Trophoblast cell (in vitro differentiated cells and primary cell): ENCODE results near the gene ABCC6.
"Not testable (repeated sequence)": the region's sequence is repeated elsewhere in the genome, so short reads cannot be mapped to it uniquely, and the experiment has no call there.

ENCODE experiments used
- DNase-seq, 2 donors: peaks; one replicate each; pipeline ENCODE4 v3.0.0-alpha.2; 2016
- H2AFZ ChIP-seq: 2 replicates; pipeline ENCODE4 v1.6.1; 2013; ENCODE audit warnings: low read length, moderate library complexity, mild to moderate bottlenecking; ENCODE audit not compliant: insufficient read depth, poor library complexity
- H2AK5ac ChIP-seq: 2 replicates; pipeline ENCODE4 v1.6.1; 2013; ENCODE audit warnings: mild to moderate bottlenecking, low read length
- H2BK120ac ChIP-seq: 2 replicates; pipeline ENCODE4 v1.6.1; 2013; ENCODE audit warnings: low read length, mild to moderate bottlenecking, moderate library complexity; ENCODE audit not compliant: insufficient read depth, poor library complexity
- H2BK12ac ChIP-seq: 2 replicates; pipeline ENCODE4 v1.6.1; 2013; ENCODE audit warnings: mild to moderate bottlenecking, low read length, moderate library complexity
- H2BK5ac ChIP-seq: 2 replicates; pipeline ENCODE4 v1.6.1; 2013; ENCODE audit warnings: low read length, low read depth, moderate library complexity, mild to moderate bottlenecking; ENCODE audit not compliant: poor library complexity
- H3K14ac ChIP-seq: 2 replicates; pipeline ENCODE4 v1.6.1; 2013; ENCODE audit warnings: mild to moderate bottlenecking, low read length
- H3K18ac ChIP-seq: 2 replicates; pipeline ENCODE4 v1.6.1; 2013; ENCODE audit warnings: mild to moderate bottlenecking, low read length
- H3K23ac ChIP-seq: 2 replicates; pipeline ENCODE4 v1.6.1; 2013; ENCODE audit warnings: low read length
- H3K27ac ChIP-seq: 2 replicates; pipeline ENCODE4 v1.5.1; 2013; ENCODE audit warnings: low read depth, mild to moderate bottlenecking, inconsistent platforms, low read length, moderate library complexity
- H3K27me3 ChIP-seq: 2 replicates; pipeline ENCODE4 v1.6.1; 2013; ENCODE audit warnings: inconsistent platforms, mild to moderate bottlenecking, low read length, moderate library complexity; ENCODE audit not compliant: insufficient read depth
- H3K36me3 ChIP-seq, 2 experiments: 1 replicate in 1 of 2; 2 replicates in 1 of 2; pipeline ENCODE4 v1.6.1; 2013; ENCODE audit warnings: low read length in 2 of 2, mild to moderate bottlenecking in 2 of 2, moderate library complexity in 1 of 2; ENCODE audit not compliant: insufficient read depth in 2 of 2, control insufficient read depth in 1 of 2
- H3K4ac ChIP-seq: 2 replicates; pipeline ENCODE4 v1.6.1; 2013; ENCODE audit warnings: low read depth, mild to moderate bottlenecking, low read length, moderate library complexity
- H3K4me1 ChIP-seq, 2 experiments: 1 replicate in 1 of 2; 2 replicates in 1 of 2; pipeline ENCODE4 v1.6.1; 2013; ENCODE audit warnings: low read length in 2 of 2, mild to moderate bottlenecking in 2 of 2, moderate library complexity in 1 of 2; ENCODE audit not compliant: insufficient read depth in 2 of 2, control insufficient read depth in 1 of 2
- H3K4me2 ChIP-seq: 2 replicates; pipeline ENCODE4 v1.6.1; 2013; ENCODE audit warnings: inconsistent platforms, mild to moderate bottlenecking, low read length, moderate library complexity
- H3K4me3 ChIP-seq: 2 replicates; pipeline ENCODE4 v1.5.1; 2013; ENCODE audit warnings: mild to moderate bottlenecking, low read depth, low read length, inconsistent platforms
- H3K79me1 ChIP-seq: one replicate; pipeline ENCODE4 v1.6.1; 2013; ENCODE audit warnings: low read length
- H3K79me2 ChIP-seq: 2 replicates; pipeline ENCODE4 v1.6.1; 2013; ENCODE audit warnings: low read length, mild to moderate bottlenecking; ENCODE audit not compliant: control insufficient read depth, insufficient read depth, poor library complexity
- H3K9ac ChIP-seq: 2 replicates; pipeline ENCODE4 v1.6.1; 2013; ENCODE audit warnings: mild to moderate bottlenecking, low read length
- H3K9me3 ChIP-seq: 2 replicates; pipeline ENCODE4 v1.6.1; 2013; ENCODE audit warnings: low read depth, mild to moderate bottlenecking, control low read depth, inconsistent platforms, low read length; ENCODE audit not compliant: insufficient read depth
- H4K12ac ChIP-seq: 2 replicates; pipeline ENCODE4 v1.6.1; 2013; ENCODE audit warnings: low read depth, mild to moderate bottlenecking, low read length, moderate library complexity
- H4K8ac ChIP-seq: 2 replicates; pipeline ENCODE4 v1.6.1; 2013; ENCODE audit warnings: low read depth, mild to moderate bottlenecking, low read length, moderate library complexity
- H4K91ac ChIP-seq: one replicate; pipeline ENCODE4 v1.6.1; 2013; ENCODE audit warnings: low read depth, mild to moderate bottlenecking, low read length, moderate library complexity
- WGBS: extraction: QIAGEN DNeasy Blood & Tissue Kit; methylation state at CpG from one replicate; pipeline ENCODE4 v1.1.7; 2013; ENCODE audit warnings: missing lambda C conversion rate; ENCODE audit not compliant: insufficient read length, insufficient coverage; ENCODE audit errors: extremely low coverage; 5-methylcytosine and 5-hydroxymethylcytosine counted together

ABCC6 gene

DNA sequence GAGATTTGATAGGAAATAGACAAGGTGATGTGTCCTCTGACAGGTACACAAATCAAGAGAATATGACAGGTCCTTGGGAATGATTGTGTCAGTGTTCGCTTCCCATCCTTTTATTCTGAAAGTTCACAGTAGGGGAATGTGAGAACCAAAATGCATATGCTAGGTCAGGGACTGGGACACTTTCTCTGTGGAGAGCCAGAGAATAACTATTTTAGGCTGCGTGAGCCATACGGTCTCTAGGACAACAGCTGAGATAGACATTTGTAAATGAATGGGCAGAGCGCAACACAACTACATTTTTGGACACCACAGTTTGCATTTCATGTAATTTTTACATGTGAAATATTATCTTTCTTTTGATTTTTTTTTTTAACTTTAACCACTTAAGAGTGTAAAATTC lies 36.7 kb upstream of the ABCC6 start:
- not testable (repeated sequence) for H3K18ac ChIP-seq, H4K8ac ChIP-seq, H2AK5ac ChIP-seq, H2BK12ac ChIP-seq, H3K4me2 ChIP-seq, H3K14ac ChIP-seq, H2BK120ac ChIP-seq, H3K36me3 ChIP-seq, DNase-seq, H2BK5ac ChIP-seq, H3K27ac ChIP-seq, H3K9me3 ChIP-seq, H3K4ac ChIP-seq, H3K79me1 ChIP-seq, H3K27me3 ChIP-seq, H3K9ac ChIP-seq, H3K4me3 ChIP-seq, H3K23ac ChIP-seq, H4K91ac ChIP-seq, H2AFZ ChIP-seq, H3K4me1 ChIP-seq, H3K79me2 ChIP-seq, H4K12ac ChIP-seq
- no CpG with 5 or more reads among the region's 4 CpGs for WGBS

DNA sequence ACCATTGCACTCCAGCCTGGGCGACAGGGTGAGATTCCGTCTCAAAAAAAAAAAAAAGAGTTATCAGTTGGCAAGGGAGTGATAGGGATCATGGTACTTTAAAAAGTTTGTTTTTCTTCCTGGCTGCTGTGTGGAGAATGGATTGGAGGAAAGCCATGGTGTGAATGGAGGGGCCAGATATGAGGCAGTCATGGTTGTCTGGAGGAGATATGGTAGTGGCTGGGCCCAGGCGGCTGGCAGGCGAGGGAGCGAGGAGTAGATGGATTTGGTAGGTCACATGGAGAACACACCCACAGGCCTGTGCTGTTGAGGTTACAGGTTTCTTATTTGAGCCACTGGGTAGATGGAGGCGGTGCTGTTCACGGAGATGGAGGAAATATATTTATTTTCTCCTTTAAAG lies 35.5 kb upstream of the ABCC6 start:
- not testable (repeated sequence) for H4K12ac ChIP-seq, H3K4me2 ChIP-seq, H3K4ac ChIP-seq, H3K36me3 ChIP-seq, H3K9ac ChIP-seq, H3K4me1 ChIP-seq, H3K23ac ChIP-seq, H2BK12ac ChIP-seq, H4K91ac ChIP-seq, H3K9me3 ChIP-seq, H3K4me3 ChIP-seq, H3K27me3 ChIP-seq, H3K14ac ChIP-seq, H3K27ac ChIP-seq, H3K79me1 ChIP-seq, H3K18ac ChIP-seq, H2BK5ac ChIP-seq, H2AFZ ChIP-seq, H3K79me2 ChIP-seq, H4K8ac ChIP-seq, DNase-seq, H2BK120ac ChIP-seq, H2AK5ac ChIP-seq
- WGBS: no CpG with 5 or more reads among the region's 7 CpGs

DNA sequence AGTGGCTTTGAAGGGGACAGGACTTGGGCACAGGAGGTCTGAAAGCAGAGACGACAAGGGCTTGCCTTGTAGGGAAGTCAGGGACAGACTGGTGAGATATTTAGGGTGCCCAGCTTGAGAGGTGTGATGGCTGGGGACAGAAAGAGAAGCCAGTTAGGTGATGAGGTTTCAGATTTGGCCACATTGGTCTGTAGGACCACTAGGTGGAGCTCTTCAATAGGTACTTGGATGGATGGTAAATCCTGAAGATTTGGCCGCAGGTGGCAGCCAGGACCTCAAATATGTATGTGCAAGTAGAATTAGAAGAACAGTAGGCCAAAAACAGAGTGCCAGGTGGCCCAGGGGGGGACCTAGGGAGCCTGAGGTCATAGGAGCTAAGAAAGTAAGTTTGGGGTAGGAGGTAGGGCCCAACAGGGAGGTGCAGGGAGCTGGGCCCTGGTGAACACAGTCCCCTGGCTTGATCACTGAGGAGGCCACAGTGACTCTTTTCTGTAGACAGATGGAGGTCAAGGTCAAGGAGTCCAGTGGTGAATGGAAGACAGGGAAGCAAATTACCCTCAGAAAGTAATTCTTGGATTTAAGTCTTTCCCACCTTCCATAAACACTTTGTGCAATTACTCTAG lies 34.1 kb upstream of the ABCC6 start:
- H2BK12ac ChIP-seq, H2BK120ac ChIP-seq, H2AK5ac ChIP-seq, H3K4me3 ChIP-seq, H3K4me1 ChIP-seq, H3K14ac ChIP-seq, H3K27ac ChIP-seq, H3K27me3 ChIP-seq, DNase-seq, H3K79me1 ChIP-seq, H2AFZ ChIP-seq, H4K91ac ChIP-seq, H3K9me3 ChIP-seq, H4K8ac ChIP-seq, H3K36me3 ChIP-seq, H2BK5ac ChIP-seq, H3K23ac ChIP-seq, H3K4ac ChIP-seq, H4K12ac ChIP-seq, H3K4me2 ChIP-seq, H3K9ac ChIP-seq, H3K18ac ChIP-seq, H3K79me2 ChIP-seq: not testable (repeated sequence)
- WGBS: no CpG with 5 or more reads among the region's 2 CpGs

DNA sequence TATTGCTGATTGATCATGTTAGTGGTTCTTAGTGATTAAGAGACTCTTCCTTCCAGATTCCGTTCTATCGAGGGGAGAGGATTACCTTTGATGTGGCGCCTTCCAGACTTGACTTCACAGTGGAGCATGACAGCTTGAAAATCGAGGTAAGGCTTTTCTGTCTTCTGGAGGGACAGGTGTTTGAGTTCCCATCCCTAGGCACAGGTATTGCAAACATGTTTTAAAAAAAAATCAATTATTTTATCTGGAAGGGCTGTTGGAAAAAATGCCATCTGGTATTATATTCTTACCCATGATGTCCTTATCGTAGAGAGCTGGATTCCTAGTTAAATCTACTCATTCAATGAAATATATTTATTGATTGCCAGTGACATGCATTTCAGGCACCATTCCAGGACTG lies 29.1 kb upstream of the ABCC6 start:
- not testable (repeated sequence) for H3K4me2 ChIP-seq, H3K79me2 ChIP-seq, H4K12ac ChIP-seq, H3K79me1 ChIP-seq, H3K23ac ChIP-seq, DNase-seq, H4K91ac ChIP-seq, H4K8ac ChIP-seq, H3K36me3 ChIP-seq, H2BK12ac ChIP-seq, H2BK120ac ChIP-seq, H2BK5ac ChIP-seq, H3K9ac ChIP-seq, H2AK5ac ChIP-seq, H3K4me1 ChIP-seq, H3K4ac ChIP-seq, H3K4me3 ChIP-seq, H3K14ac ChIP-seq, H2AFZ ChIP-seq, H3K27me3 ChIP-seq, H3K18ac ChIP-seq, H3K9me3 ChIP-seq, H3K27ac ChIP-seq
- no CpG with 5 or more reads among the region's 5 CpGs for WGBS
